Measurements from ENCODE around the gene JMJD7.
"Not testable (repeated sequence)": the region's sequence is repeated elsewhere in the genome, so short reads cannot be mapped to it uniquely, and the experiment has no call there.

Gene JMJD7

GRCh38 chr15:41819455-41820050 is 8.3 kb upstream of the JMJD7 start:
- in situ Hi-C loops (cut with HindIII; ENCODE audit: low pct_unique_long_range_greater_than_20kb, low sequenced_read_pairs), result no loop called here
- no peak for DNase-seq (ENCODE audit: low read depth in 1 of 2, low spot score in 1 of 2)
- TF ChIP-seq JUND (IDR thresholded peaks at IDR 0.05; ENCODE audit: low read depth), result no peak

DNA sequence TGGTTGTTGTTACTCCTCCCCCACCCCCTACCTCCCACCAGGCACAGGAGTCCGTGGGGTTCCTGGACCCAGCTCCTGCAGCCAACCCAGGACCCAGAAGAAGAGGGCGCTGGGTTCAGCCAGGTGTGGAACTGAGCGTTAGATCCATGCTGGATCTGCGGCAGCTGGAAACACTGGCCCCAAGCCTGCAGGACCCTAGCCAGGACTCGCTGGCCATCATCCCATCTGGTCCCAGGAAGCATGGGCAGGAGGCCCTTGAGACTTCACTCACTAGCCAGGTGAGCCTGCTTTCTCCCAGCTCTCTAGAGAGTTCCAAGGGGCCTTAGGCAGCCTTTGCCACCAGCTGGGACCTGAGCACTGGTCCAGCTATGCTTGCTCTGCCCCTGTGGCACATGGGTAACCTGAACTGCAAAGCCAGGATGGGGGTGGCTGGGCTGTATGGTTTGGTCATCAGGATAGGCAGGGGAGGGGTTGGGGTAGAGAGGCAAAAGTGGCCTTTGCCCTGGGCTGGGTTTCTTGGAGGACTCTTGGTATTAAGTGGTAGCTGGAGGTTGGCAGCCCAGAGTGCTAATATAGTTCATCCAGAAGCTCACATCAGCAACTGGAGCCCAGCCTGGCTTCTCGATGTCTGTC is 7.0 kb upstream of the JMJD7 start:
- DNase-seq (ENCODE audit: low read depth in 1 of 2, low spot score in 1 of 2), result peak in 1 of 2 experiments; percentile 52
- no peak for TF ChIP-seq JUND (IDR thresholded peaks at IDR 0.05; ENCODE audit: low read depth)
- in situ Hi-C loops (cut with HindIII; ENCODE audit: low pct_unique_long_range_greater_than_20kb, low sequenced_read_pairs), result no loop called here

DNA sequence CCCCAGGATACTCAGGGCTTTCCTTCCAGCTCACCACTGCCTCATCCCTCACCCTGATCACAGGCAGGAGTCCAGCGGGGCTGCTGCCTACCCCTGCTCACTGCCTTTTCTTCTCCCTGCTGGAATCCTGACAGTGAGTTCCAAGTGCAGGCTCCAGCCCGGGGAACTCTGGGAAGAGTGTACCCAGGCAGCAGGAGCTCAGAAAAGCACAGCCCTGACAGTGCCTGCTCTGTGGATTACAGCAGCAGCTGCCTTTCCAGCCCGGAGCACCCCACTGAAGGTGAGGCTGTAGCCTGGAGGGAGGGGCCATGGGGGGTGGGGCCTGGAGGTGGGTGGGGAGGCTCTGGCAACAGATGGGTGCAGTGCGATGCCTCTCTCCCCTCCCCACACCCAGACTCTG is 6.1 kb upstream of the JMJD7 start:
- no peak for DNase-seq (ENCODE audit: low read depth in 1 of 2, low spot score in 1 of 2)
- in situ Hi-C loops (cut with HindIII; ENCODE audit: low pct_unique_long_range_greater_than_20kb, low sequenced_read_pairs), result no loop called here
- no peak for TF ChIP-seq JUND (IDR thresholded peaks at IDR 0.05; ENCODE audit: low read depth)

DNA sequence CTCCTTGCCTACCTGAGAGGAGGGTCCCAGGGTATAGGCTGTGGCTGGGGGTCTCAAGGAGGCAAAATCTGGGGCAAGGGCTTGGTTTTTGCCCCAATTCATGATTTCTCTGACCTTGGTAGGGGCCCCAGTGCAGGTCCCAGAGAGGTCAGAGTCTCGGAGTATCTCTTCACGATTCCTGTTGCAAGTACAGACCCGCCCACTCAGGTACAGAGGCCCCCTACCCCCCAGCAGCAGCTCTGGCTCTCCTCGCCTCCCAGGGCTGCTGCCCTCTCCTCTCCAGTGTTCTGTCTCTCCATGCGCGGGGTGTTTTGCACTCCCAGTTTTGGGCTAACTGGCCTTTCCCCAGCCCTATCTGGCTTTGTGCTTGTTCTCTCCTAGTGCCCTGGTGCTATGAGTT is 5.4 kb upstream of the JMJD7 start:
- no peak for TF ChIP-seq JUND (IDR thresholded peaks at IDR 0.05; ENCODE audit: low read depth)
- DNase-seq (ENCODE audit: low read depth in 1 of 2, low spot score in 1 of 2), result no peak
- in situ Hi-C loops (cut with HindIII; ENCODE audit: low pct_unique_long_range_greater_than_20kb, low sequenced_read_pairs), result no loop called here

DNA sequence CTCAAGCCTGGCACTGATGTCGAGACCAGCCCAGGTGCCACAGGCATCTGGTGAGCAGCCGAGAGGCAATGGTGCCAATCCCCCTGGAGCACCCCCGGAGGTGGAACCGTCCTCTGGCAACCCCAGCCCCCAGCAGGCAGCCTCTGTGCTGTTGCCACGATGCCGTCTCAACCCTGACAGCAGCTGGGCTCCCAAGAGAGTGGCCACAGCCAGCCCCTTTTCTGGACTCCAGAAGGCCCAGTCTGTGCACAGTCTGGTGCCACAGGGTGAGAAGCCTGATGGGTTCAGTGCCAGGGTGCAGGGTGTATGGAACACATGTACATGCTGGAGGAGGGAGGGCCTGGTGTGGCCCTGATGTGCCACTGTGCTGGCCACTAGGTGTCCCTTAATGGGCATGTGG is 4.9 kb upstream of the JMJD7 start:
- in situ Hi-C loops (cut with HindIII; ENCODE audit: low pct_unique_long_range_greater_than_20kb, low sequenced_read_pairs), result no loop called here
- TF ChIP-seq JUND (IDR thresholded peaks at IDR 0.05; ENCODE audit: low read depth), result no peak
- DNase-seq (ENCODE audit: low read depth in 1 of 2, low spot score in 1 of 2), result peak in 1 of 2 experiments; percentile 44

GRCh38 chr15:41823502-41823901 is 4.4 kb upstream of the JMJD7 start:
- no peak for TF ChIP-seq JUND (IDR thresholded peaks at IDR 0.05; ENCODE audit: low read depth)
- no peak for DNase-seq (ENCODE audit: low read depth in 1 of 2, low spot score in 1 of 2)
- in situ Hi-C loops (cut with HindIII; ENCODE audit: low pct_unique_long_range_greater_than_20kb, low sequenced_read_pairs), result no loop called here

DNA sequence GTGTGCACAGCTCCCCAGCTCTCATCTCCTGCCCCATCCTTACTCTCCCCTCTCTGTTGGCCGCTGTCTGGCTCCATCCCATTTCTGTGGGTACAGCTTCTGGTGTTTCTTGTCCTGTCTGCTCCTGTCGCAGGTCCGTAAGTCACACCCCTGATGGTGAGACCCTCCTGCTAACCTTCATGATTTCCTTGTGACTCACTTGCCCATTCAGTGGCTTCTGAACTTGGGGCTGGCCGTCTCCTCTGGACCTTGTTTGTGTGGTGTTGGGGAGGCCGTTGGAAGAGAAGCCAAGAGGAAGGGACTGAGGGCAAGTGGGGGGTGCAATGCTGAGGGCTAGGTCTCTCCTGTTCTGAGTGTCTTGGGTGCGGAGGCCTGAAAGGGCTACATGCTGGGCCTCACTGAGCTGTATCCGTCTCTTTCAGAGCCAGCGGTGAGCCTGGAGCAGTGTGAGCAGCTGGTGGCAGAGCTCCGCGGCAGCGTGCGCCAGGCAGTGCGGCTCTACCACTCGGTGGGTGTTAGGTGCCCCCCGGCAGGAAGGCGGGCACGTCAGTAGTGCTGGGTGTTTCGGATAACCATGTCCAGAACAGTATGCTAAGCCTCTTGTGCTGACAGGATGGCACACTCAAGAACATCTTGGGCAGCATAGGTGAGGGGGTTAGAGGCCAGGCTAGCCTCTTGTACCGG is 3.7 kb upstream of the JMJD7 start:
- in situ Hi-C loops (cut with HindIII; ENCODE audit: low pct_unique_long_range_greater_than_20kb, low sequenced_read_pairs), result no loop called here
- TF ChIP-seq JUND (IDR thresholded peaks at IDR 0.05; ENCODE audit: low read depth), result no peak
- DNase-seq (ENCODE audit: low read depth in 1 of 2, low spot score in 1 of 2), result no peak

- in situ Hi-C loops (cut with HindIII; ENCODE audit: low pct_unique_long_range_greater_than_20kb, low sequenced_read_pairs), result no loop called here
These were observed 2.7 kb upstream of the JMJD7 start for GRCh38 chr15:41825145-41825544.

GRCh38 chr15:41825572-41826535 is 2.0 kb upstream of the JMJD7 start:
- TF ChIP-seq JUND (IDR thresholded peaks at IDR 0.05; ENCODE audit: low read depth), result no peak

More at GRCh38 chr15:41825145-41825544, 2.7 kb upstream of the JMJD7 start:
- no peak for DNase-seq (ENCODE audit: low read depth in 1 of 2, low spot score in 1 of 2)
- no peak for TF ChIP-seq JUND (IDR thresholded peaks at IDR 0.05; ENCODE audit: low read depth)

DNA sequence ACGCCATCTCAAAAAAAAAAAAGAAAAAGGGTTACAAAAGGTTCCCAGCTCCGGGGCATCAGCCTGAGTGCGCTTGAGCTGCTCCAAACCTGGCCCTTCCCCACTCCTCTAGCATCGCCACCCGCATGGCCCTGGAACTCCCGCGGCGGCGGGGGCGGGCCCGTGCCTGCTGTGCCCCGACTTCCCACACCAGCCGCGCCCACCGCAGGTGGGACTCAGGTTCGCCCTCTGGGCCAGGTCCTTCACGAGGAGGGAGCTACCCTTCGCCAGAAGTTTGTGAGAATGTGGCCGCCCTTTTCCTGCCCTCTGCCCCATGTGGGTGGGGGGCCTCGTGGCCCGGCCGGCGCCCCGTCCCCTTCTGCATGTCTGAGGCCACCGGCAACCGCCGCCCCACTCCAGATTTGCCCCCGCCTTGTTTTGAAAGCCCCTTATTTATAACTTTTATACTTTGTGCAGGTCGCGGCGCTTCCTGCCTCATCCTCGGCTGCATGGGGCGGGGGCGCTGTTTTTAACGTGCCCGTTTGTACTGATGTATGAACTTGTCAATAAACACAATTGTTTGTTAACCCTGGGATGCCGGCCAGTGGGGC is 507 bp upstream of the JMJD7 start:
- TF ChIP-seq JUND (IDR thresholded peaks at IDR 0.05; ENCODE audit: low read depth), result no peak
- in situ Hi-C loops (cut with HindIII; ENCODE audit: low pct_unique_long_range_greater_than_20kb, low sequenced_read_pairs), result no loop called here
- DNase-seq (ENCODE audit: low read depth in 1 of 2, low spot score in 1 of 2), result no peak

More at GRCh38 chr15:41825572-41826535, 2.0 kb upstream of the JMJD7 start:
- DNase-seq (ENCODE audit: low read depth in 1 of 2, low spot score in 1 of 2), result no peak
- in situ Hi-C loops (cut with HindIII; ENCODE audit: low pct_unique_long_range_greater_than_20kb, low sequenced_read_pairs), result no loop called here

DNA sequence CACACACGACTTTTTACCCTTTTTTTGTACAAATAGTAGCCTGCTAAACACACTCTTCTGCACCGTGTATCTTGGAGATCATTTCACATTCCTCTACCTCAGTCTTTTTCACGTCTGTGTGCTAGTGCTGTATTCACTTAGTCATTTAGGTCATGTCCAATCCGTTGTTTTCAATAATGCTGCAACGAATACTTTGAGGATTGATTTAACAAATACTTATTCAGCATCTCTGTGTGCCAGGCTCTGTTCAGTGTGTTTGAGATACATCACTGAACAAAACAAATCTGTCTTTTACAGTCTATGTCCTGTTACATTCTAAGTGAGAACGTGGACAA is 882 bp downstream of the JMJD7 start:
- DNase-seq (ENCODE audit: low read depth in 1 of 2, low spot score in 1 of 2), result no peak
- in situ Hi-C loops (cut with HindIII; ENCODE audit: low pct_unique_long_range_greater_than_20kb, low sequenced_read_pairs), result no loop called here
- no peak for TF ChIP-seq JUND (IDR thresholded peaks at IDR 0.05; ENCODE audit: low read depth)

GRCh38 chr15:41829959-41830646 is 2.2 kb downstream of the JMJD7 start:
- TF ChIP-seq JUND (IDR thresholded peaks at IDR 0.05; ENCODE audit: low read depth), result no peak
- DNase-seq (ENCODE audit: low read depth in 1 of 2, low spot score in 1 of 2), result no peak
- in situ Hi-C loops (cut with HindIII; ENCODE audit: low pct_unique_long_range_greater_than_20kb, low sequenced_read_pairs), result no loop called here

- DNase-seq (ENCODE audit: low read depth in 1 of 2, low spot score in 1 of 2); in situ Hi-C loops (cut with HindIII; ENCODE audit: low pct_unique_long_range_greater_than_20kb, low sequenced_read_pairs): not testable (repeated sequence)
These were observed 3.4 kb downstream of the JMJD7 start for GRCh38 chr15:41831291-41831690.

All from T47D (cell line).